Frontal cortex (tissue), 4 donors: ENCODE measurements around the gene RAMP2. TPM values are rescaled to one million over a fixed set of nuclear protein-coding genes. Genes with fewer than 3 reads are reported as not detected.

ENCODE experiments used
- DNase-seq, 2 donors: peaks; one replicate each; pipeline ENCODE4 v3.0.0; 2012; ENCODE audit warnings: low spot score in 2 of 2
- FAIRE-seq: peaks from 2 replicates; lab custom pipeline; 2012; peaks lifted over from hg19 to GRCh38; lab: Jason Lieb, UNC
- total RNA-seq: library from RNA; depleted of rRNA; stranded (reverse); fragments of >200 nt; gene quantifications from one replicate; pipeline ENCODE4 v1.2.3, GENCODE V29; 2014
- donor health status: control.
- donor health status: control.
- donor health status: control.

Gene RAMP2
- total RNA-seq, 1 donor from 2014 or later, result 15.9 TPM

GRCh38 chr17:42784811-42785592, 24.0 kb downstream of the RAMP2 start:
- FAIRE-seq (no peak), DNase-seq (no peak)

DNA sequence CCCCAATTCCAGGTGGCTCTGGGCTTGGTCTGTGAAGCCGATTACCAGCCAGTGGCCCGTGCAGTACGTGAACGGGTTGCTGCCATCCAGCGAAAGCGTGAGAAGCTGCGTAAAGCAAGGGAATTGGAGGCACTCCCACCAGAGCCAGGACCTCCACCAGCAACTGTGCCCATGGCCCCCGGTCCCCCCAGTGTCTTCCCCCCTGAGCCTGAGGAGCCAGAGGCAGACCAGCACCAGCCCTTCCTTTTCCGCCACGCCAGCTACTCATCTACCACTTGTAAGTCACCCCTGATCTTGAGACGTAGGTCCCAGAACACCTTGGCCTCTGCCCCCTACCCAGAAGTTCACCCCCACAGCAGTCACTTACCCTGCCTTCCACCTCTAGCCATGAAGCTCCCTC, 26.2 kb downstream of the RAMP2 start:
- FAIRE-seq (no peak), DNase-seq (no peak)

GRCh38 chr17:42791948-42792347, 30.9 kb downstream of the RAMP2 start:
- FAIRE-seq (no peak), DNase-seq (no peak)

DNA sequence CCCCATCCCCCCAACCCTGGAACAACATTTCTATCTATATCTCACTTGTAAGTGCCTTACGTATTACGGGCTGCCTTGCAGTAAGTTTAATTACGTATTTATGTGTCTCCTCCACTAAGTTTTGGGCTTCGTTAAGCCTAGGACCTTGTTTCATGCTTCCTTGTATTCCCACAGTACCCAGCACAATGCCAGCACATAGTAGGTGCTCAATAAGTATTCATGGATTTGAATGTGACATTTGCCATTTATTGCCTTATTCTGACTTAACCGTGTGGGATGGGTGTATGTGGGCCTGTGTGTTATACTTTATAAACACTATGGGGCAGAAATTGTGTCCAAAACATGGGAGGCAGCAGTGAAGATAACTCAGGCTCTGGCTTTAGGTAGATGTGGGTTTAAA, 31.5 kb downstream of the RAMP2 start:
- DNase-seq (no peak), FAIRE-seq (no peak)

GRCh38 chr17:42795061-42795460, 34.0 kb downstream of the RAMP2 start:
- no peak for FAIRE-seq
- DNase-seq, result no peak

GRCh38 chr17:42795465-42795864, 34.4 kb downstream of the RAMP2 start:
- DNase-seq (no peak), FAIRE-seq (no peak)

DNA sequence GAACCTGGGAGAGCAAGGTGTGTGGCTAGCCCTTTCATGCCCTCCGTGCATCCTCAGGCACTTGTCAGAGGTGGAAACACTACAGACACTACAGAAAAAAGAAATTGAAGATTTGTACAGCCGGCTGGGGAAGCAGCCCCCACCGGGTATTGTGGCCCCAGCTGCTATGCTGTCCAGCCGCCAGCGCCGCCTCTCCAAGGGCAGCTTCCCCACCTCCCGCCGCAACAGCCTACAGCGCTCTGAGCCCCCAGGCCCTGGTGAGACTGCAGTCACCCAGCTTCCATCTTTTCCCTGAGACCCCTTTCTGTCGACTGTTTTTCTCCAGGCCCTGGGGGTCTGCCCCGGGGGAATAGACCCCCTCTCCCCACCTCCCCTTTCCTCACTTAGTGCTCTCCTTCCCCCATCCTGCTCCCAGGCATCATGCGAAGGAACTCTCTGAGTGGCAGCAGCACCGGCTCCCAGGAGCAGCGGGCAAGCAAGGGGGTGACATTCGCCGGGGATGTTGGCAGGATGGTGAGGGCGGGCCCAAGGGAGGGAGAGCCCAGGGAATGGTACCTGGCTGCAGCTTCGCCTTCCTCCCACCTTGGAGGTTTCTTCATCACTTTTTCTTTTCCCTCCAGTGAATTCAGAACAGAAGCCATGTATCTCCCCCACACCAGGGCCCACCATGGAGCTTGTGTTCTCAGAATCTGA, 35.2 kb downstream of the RAMP2 start:
- no peak for DNase-seq
- FAIRE-seq, result no peak

DNA sequence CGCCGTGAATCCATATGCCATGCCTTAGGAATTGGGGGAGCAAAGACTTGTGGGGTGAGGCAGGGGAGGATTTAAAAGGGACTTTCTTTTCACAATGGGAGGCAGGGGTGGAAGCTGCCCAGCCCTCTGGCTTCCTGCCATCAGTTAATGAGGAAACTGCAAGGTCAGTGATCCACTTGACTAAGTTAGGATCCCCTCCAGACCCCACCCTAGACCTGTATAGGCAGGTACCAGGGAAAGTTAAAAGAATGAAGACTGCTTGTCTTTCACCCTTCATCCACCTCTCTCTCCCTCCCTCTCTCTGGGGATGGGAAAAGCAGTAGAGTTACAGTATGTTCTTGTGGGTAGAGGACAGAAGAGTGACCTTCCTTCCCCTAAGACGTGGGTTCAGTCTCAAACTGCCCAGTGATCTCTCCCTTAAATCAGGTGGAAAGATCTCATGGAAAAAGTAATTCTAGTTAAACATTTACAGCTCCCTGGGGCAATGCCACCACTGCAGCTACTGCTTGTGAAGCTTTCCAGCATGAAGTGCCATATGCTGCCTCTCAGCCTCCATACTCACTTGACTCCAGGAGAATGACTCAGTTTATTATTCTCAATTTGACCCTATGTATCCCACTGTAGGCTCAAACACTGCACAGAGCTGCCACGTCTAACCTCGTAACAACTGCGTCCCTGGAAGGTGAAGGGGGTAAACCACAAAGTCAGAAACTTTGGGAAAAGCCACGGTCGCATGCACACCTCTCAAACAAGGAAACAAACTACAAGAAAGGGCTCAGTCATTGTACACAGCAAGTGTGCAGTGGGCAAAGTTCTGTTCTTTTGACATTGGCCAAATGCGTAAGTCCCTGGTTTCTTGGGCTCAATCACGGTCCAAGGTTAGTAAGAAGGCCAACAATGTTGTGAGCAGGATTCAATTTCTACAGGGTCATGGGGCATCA, 36.3 kb downstream of the RAMP2 start:
- DNase-seq (no peak), FAIRE-seq (no peak)

DNA sequence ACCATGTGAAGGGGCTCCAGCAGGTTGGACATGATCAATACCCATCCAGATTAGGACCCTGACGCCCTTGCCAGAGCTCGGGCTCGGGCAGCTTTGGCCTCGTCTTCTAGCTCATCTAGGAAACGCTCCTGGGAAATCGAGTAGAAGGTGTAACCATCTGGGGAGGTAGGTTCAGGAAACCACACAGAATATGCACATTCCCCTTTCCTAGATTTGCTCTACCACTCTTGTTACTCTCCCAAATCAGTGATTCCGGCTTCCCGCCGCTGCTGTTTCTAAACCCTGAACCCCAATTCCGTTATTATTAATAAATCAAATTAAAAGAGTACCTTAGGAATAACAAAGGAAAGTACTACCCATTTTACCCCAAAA, 37.0 kb downstream of the RAMP2 start:
- FAIRE-seq (no peak), DNase-seq (no peak)

DNA sequence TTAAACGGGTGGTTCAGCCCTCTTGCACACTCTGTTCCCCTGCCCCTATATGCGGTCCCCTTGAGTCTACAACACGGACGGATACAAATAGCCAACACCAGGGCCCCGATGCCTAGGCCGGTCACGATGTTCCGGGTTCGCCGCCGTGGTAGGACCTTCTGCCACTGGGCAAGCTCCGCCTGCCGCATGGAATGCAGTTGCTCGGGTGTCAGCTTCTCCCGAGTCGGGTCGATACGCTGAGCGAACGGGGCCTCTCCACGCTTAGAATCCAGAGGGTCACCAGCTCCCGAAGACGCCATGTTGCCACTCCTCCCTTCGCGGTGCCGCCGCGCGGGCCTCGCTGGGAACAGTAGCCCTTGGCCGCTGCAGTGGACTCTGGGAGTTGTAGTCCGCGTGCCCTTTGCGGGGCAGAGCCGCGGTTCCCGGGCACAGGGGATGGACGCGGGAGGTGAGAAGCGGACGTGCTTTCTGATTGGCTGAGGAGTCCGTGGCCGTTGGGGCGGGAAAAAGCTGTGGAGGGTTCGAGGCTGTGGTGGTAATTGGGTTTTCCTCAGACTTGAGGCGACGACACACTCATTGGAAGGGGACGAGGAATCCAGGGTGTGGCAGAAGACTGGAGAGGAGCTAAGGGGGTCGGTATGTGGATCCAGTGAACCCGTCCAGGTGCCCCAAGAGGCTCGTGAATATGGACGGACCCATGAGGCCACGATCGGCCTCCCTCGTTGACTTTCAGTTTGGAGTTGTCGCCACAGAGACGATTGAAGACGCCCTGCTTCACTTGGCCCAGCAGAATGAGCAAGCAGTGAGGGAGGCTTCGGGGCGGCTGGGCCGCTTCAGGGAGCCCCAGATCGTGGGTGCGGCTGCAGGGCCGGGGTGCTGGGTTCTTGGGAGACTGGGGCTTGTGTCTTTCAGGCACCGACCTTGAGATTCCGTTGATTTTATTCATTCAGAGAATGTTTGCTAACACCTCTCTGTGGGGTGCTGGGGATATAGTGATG, 37.7 kb downstream of the RAMP2 start, which contains the start of the genes CNTD1 and COA3:
Gene CNTD1, plus strand, starts transcription at position 479 of the 998 bp plus-strand sequence. Its CDS starts 207 bp downstream, at position 686.
Gene COA3, minus strand, starts transcription at position 322 of the 998 bp plus-strand sequence. Its CDS starts 23 bp downstream, at position 299.
- no peak for FAIRE-seq
- peak; percentile 74 to 85 for DNase-seq

DNA sequence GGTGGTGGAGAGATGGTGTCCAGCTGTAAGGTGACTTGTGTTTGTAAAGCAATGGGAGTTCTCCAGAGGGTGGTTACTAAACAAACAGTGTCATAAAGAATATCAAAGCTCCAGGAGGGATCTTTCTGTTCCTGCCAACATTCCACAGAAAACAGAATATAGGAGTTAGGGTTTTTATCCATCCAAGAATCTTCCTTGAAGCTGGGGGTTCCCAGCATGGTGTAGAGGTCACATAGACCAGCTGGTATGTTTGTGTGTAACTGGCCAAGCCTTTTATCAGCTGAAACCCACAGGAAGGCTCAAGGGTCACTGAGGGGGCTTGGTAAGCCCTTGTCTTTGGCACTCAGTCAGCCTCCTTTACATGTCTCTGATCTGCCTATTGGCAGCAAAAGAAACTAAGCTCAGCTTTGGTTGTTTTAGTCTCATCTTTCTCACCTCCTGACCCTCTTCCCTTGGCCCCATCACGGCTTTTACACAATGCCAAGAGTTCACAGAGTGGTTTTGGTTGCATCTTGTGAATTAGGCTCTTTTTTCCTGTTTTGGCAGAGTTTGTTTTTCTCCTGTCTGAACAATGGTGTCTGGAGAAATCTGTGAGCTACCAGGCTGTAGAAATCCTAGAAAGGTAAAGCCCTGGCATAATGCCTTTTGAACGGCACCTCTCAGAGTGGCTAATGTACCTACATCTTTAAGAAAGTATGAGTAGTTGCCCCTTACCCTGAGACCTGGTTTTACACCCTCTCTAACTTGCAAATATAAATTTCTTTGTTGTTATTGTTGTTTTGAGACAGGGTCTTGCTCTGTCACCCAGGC, 42.3 kb downstream of the RAMP2 start:
- DNase-seq (no peak), FAIRE-seq (no peak)

GRCh38 chr17:42804918-42805367, 43.9 kb downstream of the RAMP2 start:
- no peak for FAIRE-seq
- DNase-seq, result no peak

GRCh38 chr17:42806249-42806648, 45.2 kb downstream of the RAMP2 start:
- FAIRE-seq (no peak), DNase-seq (no peak)

GRCh38 chr17:42809250-42809649, 48.2 kb downstream of the RAMP2 start:
- FAIRE-seq, result no peak
- DNase-seq, result peak in 1 of 2 donors; percentile 54
